Measurements from ENCODE around the gene POM121C.
"Not testable (repeated sequence)": the region's sequence is repeated elsewhere in the genome, so short reads cannot be mapped to it uniquely, and the experiment has no call there.

GRCh38 chr7:75452494-75452955, 33.6 kb downstream of the POM121C start:
- TF ChIP-seq CTCF (IDR thresholded peaks at IDR 0.05), result peak; percentile 60
- TF ChIP-seq EZH2 (IDR thresholded peaks at IDR 0.05; ENCODE audit: borderline replicate concordance, insufficient read depth, low read depth, low read length, poor library complexity, severe bottlenecking), result not testable (repeated sequence)
